HepG2 (cell line): Measurements from ENCODE around the gene STRC. TPM values are rescaled to one million over a fixed set of nuclear protein-coding genes. Genes with fewer than 3 reads are reported as not detected.
"Not testable (repeated sequence)": the region's sequence is repeated elsewhere in the genome, so short reads cannot be mapped to it uniquely, and the experiment has no call there.

ENCODE experiments used
- ATAC-seq: fragments of 200-7000 bp; cut with Tn5 transposase; 3 replicates; pipeline ENCODE4 v1.9.1; 2020; ENCODE audit warnings: mild to moderate bottlenecking, moderate library complexity
- BruUV-seq: library from RNA; stranded (reverse); fragments of 400-500 nt; replicated peaks from 2 replicates; lab custom pipeline; 2021; lab: Mats Ljungman, UMichigan
- CTCF ChIA-PET: fragments of 300-600 bp; formaldehyde crosslinking; extraction: SDS; loops from one replicate; lab custom pipeline; 2021; ENCODE audit warnings: low total read pairs, inconsistent platforms, low intra/inter-chr PET ratio; lab: Yijun Ruan, JAX
- POLR2A ChIA-PET: fragments of 350-600 bp; sonication (Branson Sonifier 250); formaldehyde crosslinking; loops from one replicate; lab custom pipeline; 2020; ENCODE audit warnings: antibody characterized with exemption, inconsistent platforms; lab: Yijun Ruan, JAX
- DNase-seq: peaks from one replicate; pipeline ENCODE4 v3.0.0-alpha.2; 2015; ENCODE audit warnings: low spot score
- FAIRE-seq: peaks from 3 replicates; lab custom pipeline; 2011; peaks lifted over from hg19 to GRCh38; lab: Jason Lieb, UNC
- H2AFZ ChIP-seq: one replicate; pipeline ENCODE4 v1.6.1; 2011; ENCODE audit warnings: low read length, inconsistent platforms
- H3K27ac ChIP-seq: fragments of 300-600 bp; 3 replicates; pipeline ENCODE4 v1.8.0; 2011; ENCODE audit warnings: mixed run types, mild to moderate bottlenecking, mixed read lengths, low read length, inconsistent platforms; ENCODE audit not compliant: insufficient read depth; ENCODE audit errors: extremely low read length
- H3K27me3 ChIP-seq, 2 experiments: fragments of 200-600 bp in 1 of 2; 2 replicates in 1 of 2; 3 replicates in 1 of 2; pipeline versions ENCODE4 v1.6.0 to v1.8.0; 2011; ENCODE audit warnings: low read length in 2 of 2, mild to moderate bottlenecking in 2 of 2, moderate library complexity in 2 of 2, inconsistent platforms in 1 of 2; ENCODE audit not compliant: insufficient read depth in 2 of 2, control insufficient read depth in 1 of 2
- H3K36me3 ChIP-seq, 2 experiments: fragments of 200-600 bp in 1 of 2; replicated peaks in 1 of 2; 2 replicates in 1 of 2; 3 replicates in 1 of 2; pipeline versions ENCODE4 v1.5.1 to v1.8.0; 2011; ENCODE audit warnings: low read length in 2 of 2, inconsistent platforms in 1 of 2; ENCODE audit not compliant: insufficient read depth in 2 of 2, control insufficient read depth in 1 of 2
- H3K4me1 ChIP-seq: 2 replicates; pipeline ENCODE4 v1.5.1; 2012; ENCODE audit warnings: low read length, inconsistent platforms; ENCODE audit not compliant: insufficient read depth
- H3K4me2 ChIP-seq: 2 replicates; pipeline ENCODE4 v1.6.0; 2011; ENCODE audit warnings: low read depth, low read length, inconsistent platforms
- H3K4me3 ChIP-seq, 3 experiments: fragments of 200-600 bp in 1 of 3; sonication (generic), shearing (Covaris generic) in 1 of 3; replicated peaks in 1 of 3; 2 replicates each; pipeline ENCODE4 v1.5.1; 2011 to 2016; ENCODE audit warnings: low read length in 3 of 3, inconsistent platforms in 2 of 3, low read depth in 2 of 3, mild to moderate bottlenecking in 2 of 3, control low read depth in 1 of 3, mixed read lengths in 1 of 3; ENCODE audit not compliant: insufficient read depth in 1 of 3
- H3K79me2 ChIP-seq: one replicate; pipeline ENCODE4 v1.6.1; 2011; ENCODE audit warnings: low read length, inconsistent platforms; ENCODE audit not compliant: insufficient read depth
- H3K9ac ChIP-seq: 2 replicates; pipeline ENCODE4 v1.6.0; 2011; ENCODE audit warnings: mild to moderate bottlenecking, low read depth, low read length, inconsistent platforms; ENCODE audit not compliant: insufficient read depth
- H3K9me3 ChIP-seq: 2 replicates; pipeline ENCODE4 v1.5.1; 2012; ENCODE audit warnings: mild to moderate bottlenecking, low read length
- H4K20me1 ChIP-seq: 2 replicates; pipeline ENCODE4 v1.6.0; 2011; ENCODE audit warnings: inconsistent platforms, mild to moderate bottlenecking, low read length, moderate library complexity; ENCODE audit not compliant: insufficient read depth
- WGBS: methylation state at CpG from one replicate; pipeline ENCODE4 v1.1.6; 2017; ENCODE audit warnings: low lambda C conversion rate; 5-methylcytosine and 5-hydroxymethylcytosine counted together
- in situ Hi-C: cut with HindIII; loops from 2 replicates; pipeline ENCODE4 v1.10.0; 2017; ENCODE audit warnings: low pct_unique_long_range_greater_than_20kb; ENCODE audit not compliant: extremely low pct_ligation_motif_present
- intact Hi-C: fragments of 100-400 bp; cut with micrococcal nuclease; formaldehyde crosslinking; loops from one replicate; pipeline ENCODE4 v1.10.0; 2022; ENCODE audit not compliant: unreplicated experiment
- polyA plus RNA-seq, 8 experiments: library from polyadenylated mRNA; depleted of rRNA in 3 of 8; stranded (reverse) in 7 of 8; unstranded in 1 of 8; fragments of >200 nt; fragmentation: Illumina TruSeq in 4 of 8; extraction: Trizol in 4 of 8; gene quantifications; 2 replicates each; pipeline versions ENCODE4 v1.2.1 to v1.2.3, GENCODE V29; 2011 to 2016; ENCODE audit warnings: low read depth in 4 of 8, missing spikeins in 1 of 8, mixed read lengths in 1 of 8; ENCODE audit not compliant: insufficient read depth in 1 of 8
- total RNA-seq, 5 experiments: library from RNA; depleted of rRNA; stranded (reverse); fragments of >200 nt; fragmentation: Illumina TruSeq; extraction: Trizol; gene quantifications; 2 replicates each; pipeline ENCODE4 v1.2.3, GENCODE V29; 2016; ENCODE audit warnings: low read depth in 1 of 5

Gene STRC
- total and polyA plus RNA-seq, 2 of the 13 experiments (the other 11 are each of a cell fraction or from before 2014, with no cell fraction given), result 0.07 to 0.21 TPM

DNA sequence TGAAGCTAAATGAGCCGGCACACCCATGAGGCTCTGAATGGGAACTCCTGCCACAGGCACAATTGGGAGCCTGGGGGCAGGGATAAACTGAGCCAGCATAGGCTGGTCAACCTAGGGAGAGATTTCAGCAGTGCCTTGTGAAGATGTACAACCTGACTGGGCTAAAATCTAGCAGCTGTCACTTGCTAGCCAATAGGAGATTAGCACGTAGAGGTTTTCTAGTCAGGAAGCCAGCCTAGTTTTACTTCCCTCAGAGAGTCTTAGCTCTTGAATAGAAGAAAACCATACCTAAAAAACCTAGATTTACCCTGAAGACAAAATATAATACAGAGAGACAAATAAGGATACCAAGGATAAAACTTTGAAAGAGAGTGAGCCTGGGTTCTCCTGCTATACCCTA is 43.7 kb upstream of the STRC start:
- in situ Hi-C loops, H3K9ac ChIP-seq, BruUV-seq, H3K4me3 ChIP-seq, CTCF ChIA-PET, POLR2A ChIA-PET, H3K27me3 ChIP-seq, H3K4me2 ChIP-seq, FAIRE-seq, ATAC-seq, H3K36me3 ChIP-seq, H3K4me1 ChIP-seq, H3K9me3 ChIP-seq, H4K20me1 ChIP-seq, intact Hi-C loops, H3K27ac ChIP-seq, H2AFZ ChIP-seq, H3K79me2 ChIP-seq, DNase-seq: not testable (repeated sequence)
- no CpG with 5 or more reads among the region's 2 CpGs for WGBS

- CTCF ChIA-PET, FAIRE-seq, POLR2A ChIA-PET, H3K9ac ChIP-seq, ATAC-seq, H3K27ac ChIP-seq, H3K79me2 ChIP-seq, H4K20me1 ChIP-seq, H3K9me3 ChIP-seq, H2AFZ ChIP-seq, DNase-seq, H3K4me1 ChIP-seq, H3K27me3 ChIP-seq, H3K4me2 ChIP-seq, H3K36me3 ChIP-seq, intact Hi-C loops, BruUV-seq, H3K4me3 ChIP-seq, in situ Hi-C loops: not testable (repeated sequence)
- no CpG with 5 or more reads among the region's 10 CpGs for WGBS
Measured at GRCh38 chr15:43659727-43660126, 41.1 kb upstream of the STRC start.

- ATAC-seq, H3K27ac ChIP-seq, H3K36me3 ChIP-seq, H3K9ac ChIP-seq, DNase-seq, H3K27me3 ChIP-seq, H3K4me2 ChIP-seq, POLR2A ChIA-PET, H4K20me1 ChIP-seq, intact Hi-C loops, in situ Hi-C loops, H3K4me3 ChIP-seq, BruUV-seq, H2AFZ ChIP-seq, H3K79me2 ChIP-seq, CTCF ChIA-PET, H3K9me3 ChIP-seq, H3K4me1 ChIP-seq: not testable (repeated sequence)
- FAIRE-seq, result peak; percentile 82
- 97% methylated on average over 8 of the region's 16 CpGs for WGBS
Measured at GRCh38 chr15:43649430-43649926, 30.9 kb upstream of the STRC start.
